Spleen (tissue), 11 donors: ENCODE data around the gene SMC2. TPM values are rescaled to one million over a fixed set of nuclear protein-coding genes. Genes with fewer than 3 reads are reported as not detected.
A peak's percentile ranks its signal among the peaks of the same experiment; 100 is the strongest.

ENCODE experiments used
- DNase-seq: peaks from one replicate; pipeline ENCODE4 v3.0.0-alpha.2; 2020
- H3K27ac ChIP-seq, 8 donors: fragments of 200-600 bp; sonication (generic) in 7 of 8; 1 replicate in 4 of 8; 2 replicates in 4 of 8; pipeline versions ENCODE4 v1.5.0 to v1.8.0; 2016 to 2021; ENCODE audit warnings: inconsistent platforms in 4 of 8, mild to moderate bottlenecking in 4 of 8, moderate library complexity in 1 of 8
- H3K27me3 ChIP-seq, 7 donors: fragments of 200-600 bp; sonication (generic) in 6 of 7; replicated peaks in 1 of 7; 1 replicate in 4 of 7; 2 replicates in 3 of 7; pipeline versions ENCODE4 v1.5.0 to v1.8.0; 2016 to 2021; ENCODE audit warnings: inconsistent platforms in 3 of 7, mild to moderate bottlenecking in 1 of 7
- H3K36me3 ChIP-seq, 6 donors: fragments of 200-600 bp; sonication (generic) in 5 of 6; 1 replicate in 4 of 6; 2 replicates in 2 of 6; pipeline versions ENCODE4 v1.5.0 to v1.8.0; 2016 to 2021; ENCODE audit warnings: inconsistent platforms in 2 of 6
- H3K4me1 ChIP-seq, 6 donors: fragments of 200-600 bp; sonication (generic) in 5 of 6; 1 replicate in 3 of 6; 2 replicates in 3 of 6; pipeline versions ENCODE4 v1.5.0 to v1.8.0; 2016 to 2021; ENCODE audit warnings: inconsistent platforms in 3 of 6
- H3K4me3 ChIP-seq, 8 donors: fragments of 200-600 bp; sonication (generic) in 7 of 8; 1 replicate in 4 of 8; 2 replicates in 4 of 8; pipeline versions ENCODE4 v1.5.0 to v1.8.0; 2016 to 2021; ENCODE audit warnings: inconsistent platforms in 4 of 8, mild to moderate bottlenecking in 4 of 8, moderate library complexity in 2 of 8
- H3K9me3 ChIP-seq, 8 donors: fragments of 200-600 bp; sonication (generic) in 7 of 8; 1 replicate in 4 of 8; 2 replicates in 4 of 8; pipeline versions ENCODE4 v1.5.0 to v1.8.0; 2016 to 2021; ENCODE audit warnings: inconsistent platforms in 4 of 8
- CTCF ChIP-seq, 11 experiments: fragments of 200-600 bp in 7 of 11; fragments of 450-650 bp in 4 of 11; sonication (generic) in 4 of 11; IDR thresholded peaks in 8 of 11; conservative IDR thresholded peaks in 3 of 11; 1 replicate in 7 of 11; 2 replicates in 4 of 11; pipeline versions ENCODE4 v1.4.0 to v1.8.0; 2016 to 2021; ENCODE audit warnings: antibody characterized with exemption in 11 of 11, inconsistent platforms in 4 of 11, mild to moderate bottlenecking in 1 of 11
- POLR2A ChIP-seq, 3 donors: fragments of 450-650 bp; IDR thresholded peaks; one replicate each; pipeline ENCODE4 v1.5.1; 2017; ENCODE audit warnings: antibody characterized with exemption in 3 of 3, mild to moderate bottlenecking in 1 of 3
- POLR2AphosphoS5 ChIP-seq, 3 donors: sonication (generic); formaldehyde crosslinking; IDR thresholded peaks; one replicate each; pipeline ENCODE4 v1.5.1; 2017; ENCODE audit warnings: antibody characterized with exemption in 3 of 3
- WGBS, 5 donors: extraction: QIAGEN DNeasy Blood & Tissue Kit in 3 of 5; methylation state at CpG; one replicate each; pipeline versions ENCODE4 v1.1.5 to v1.1.7; 2013 to 2018; 5-methylcytosine and 5-hydroxymethylcytosine counted together
- intact Hi-C: fragments of 100-400 bp; cut with DNase I; formaldehyde crosslinking; loops from one replicate; pipeline ENCODE4 v1.15.0; 2023; ENCODE audit warnings: low total_unique reads
- polyA plus RNA-seq, 3 donors: library from polyadenylated mRNA; stranded (reverse); fragments of 200-250 nt; gene quantifications; one replicate each; pipeline ENCODE4 v1.2.1, GENCODE V29; 2013
- total RNA-seq, 7 donors: library from RNA; depleted of rRNA in 3 of 7; stranded (reverse); fragments of >200 nt in 3 of 7; fragmentation: NEBNext Ultra II Directional in 4 of 7; extraction: Animal tissue kit (Norgen Biotek cat#: 25700) in 4 of 7; gene quantifications; one replicate each; pipeline versions ENCODE4 v1.1.0 to v1.2.1, GENCODE V29; 2016 to 2021
- donor health status: healthy with polysubstance abuse.
- donor health status: DM: no; HTN: no; CAD: no; lungs with moderate emphysema.
- donor health status: DM: no; HTN: no; CAD: no.
- donor health status: Bipolar disorder and iron deficiency.
- donor health status: healthy.
- donor health status: DM: no; HTN: no; CAD: no.
- donor health status: DM: yes; HTN: yes; CAD: no.

The SMC2 gene
- total and polyA plus RNA-seq, 10 donors = 3.0 to 18.8 (median 12.1) TPM

GRCh38 chr9:104087894-104088293 is 6.2 kb upstream of the SMC2 start:
- no peak for DNase-seq
- Histone ChIP-seq H3K4me3 (no peak overlapping the region), H3K27ac (no peak overlapping the region), H3K36me3 (no peaks in the 10 kb centered on the region), H3K27me3 (no peaks in the 10 kb centered on the region), H3K9me3 (no peaks in the 10 kb centered on the region), H3K4me1 (peaks cover 2 to 20% (median 13%) of the 10 kb centered on the region in 6 donors)
- TF ChIP-seq CTCF (IDR thresholded peaks at IDR 0.05 in 8 of 11, conservative IDR thresholded peaks at IDR 0.05 in 3 of 11) (no peak), POLR2A (IDR thresholded peaks at IDR 0.05) (no peak), POLR2AphosphoS5 (IDR thresholded peaks at IDR 0.05) (no peak)
- WGBS, 5 donors = 87 to 94% (median 92%) methylated on average over 3 of the region's 3 CpGs
- intact Hi-C loops = no loop called here

- Histone ChIP-seq H3K27ac (no peak overlapping the region), H3K27me3 (no peaks in the 10 kb centered on the region), H3K9me3 (no peaks in the 10 kb centered on the region), H3K4me1 (peaks cover 4 to 26% (median 17%) of the 10 kb centered on the region in 6 donors), H3K4me3 (no peak overlapping the region), H3K36me3 (no peaks in the 10 kb centered on the region)
- DNase-seq = no peak
- intact Hi-C loops = no loop called here
- TF ChIP-seq POLR2A (IDR thresholded peaks at IDR 0.05) (no peak), CTCF (IDR thresholded peaks at IDR 0.05 in 8 of 11, conservative IDR thresholded peaks at IDR 0.05 in 3 of 11) (no peak), POLR2AphosphoS5 (IDR thresholded peaks at IDR 0.05) (no peak)
- 72 to 88% (median 83%) methylated on average over 2 of the region's 2 CpGs for WGBS, 5 donors
Observed at GRCh38 chr9:104088416-104088815, 5.7 kb upstream of the SMC2 start.

- intact Hi-C loops = no loop called here
- WGBS, 5 donors = 72 to 82% (median 74%) methylated on average over 2 of the region's 2 CpGs
Observed at GRCh38 chr9:104090578-104090977, 3.5 kb upstream of the SMC2 start.

GRCh38 chr9:104091116-104091515 is 3.0 kb upstream of the SMC2 start:
- Histone ChIP-seq H3K36me3 (no peaks in the 10 kb centered on the region), H3K9me3 (no peaks in the 10 kb centered on the region), H3K4me3 (no peak overlapping the region), H3K4me1 (peaks cover 12 to 44% (median 30%) of the 10 kb centered on the region in 6 donors), H3K27me3 (no peaks in the 10 kb centered on the region), H3K27ac (peak overlapping the region in 4 of 8 donors; percentile 2 to 45 (median 28))
- DNase-seq = no peak
- no peak for TF ChIP-seq POLR2AphosphoS5 (IDR thresholded peaks at IDR 0.05)
- TF ChIP-seq CTCF (IDR thresholded peaks at IDR 0.05 in 8 of 11, conservative IDR thresholded peaks at IDR 0.05 in 3 of 11) = no peak
- no peak for TF ChIP-seq POLR2A (IDR thresholded peaks at IDR 0.05)
- intact Hi-C loops = no loop called here
- 47 to 81% (median 63%) methylated on average over 8 of the region's 8 CpGs for WGBS, 5 donors

More at GRCh38 chr9:104090578-104090977, 3.5 kb upstream of the SMC2 start:
- Histone ChIP-seq H3K9me3 (no peaks in the 10 kb centered on the region), H3K4me1 (peaks cover 12 to 38% (median 28%) of the 10 kb centered on the region in 6 donors), H3K4me3 (no peak overlapping the region), H3K27me3 (no peaks in the 10 kb centered on the region), H3K36me3 (no peaks in the 10 kb centered on the region), H3K27ac (no peak overlapping the region)
- DNase-seq = no peak
- TF ChIP-seq CTCF (IDR thresholded peaks at IDR 0.05 in 8 of 11, conservative IDR thresholded peaks at IDR 0.05 in 3 of 11) = no peak
- TF ChIP-seq POLR2A (IDR thresholded peaks at IDR 0.05) = no peak
- no peak for TF ChIP-seq POLR2AphosphoS5 (IDR thresholded peaks at IDR 0.05)
